HFFc6 (cell line): ENCODE results near the gene ACVR2B. TPM values are rescaled to one million over a fixed set of nuclear protein-coding genes. Genes with fewer than 3 reads are reported as not detected.

Experiments
- DNase-seq: peaks from one replicate; pipeline ENCODE4 v3.0.0-alpha.2; 2018
- H3K27ac Mint-ChIP-seq: 2 replicates; pipeline ENCODE4 v1.8.0; 2020; ENCODE audit warnings: mild to moderate bottlenecking, mixed read lengths
- H3K27me3 Mint-ChIP-seq: 2 replicates; pipeline ENCODE4 v1.8.0; 2021; ENCODE audit warnings: mild to moderate bottlenecking, moderate library complexity, mixed read lengths; ENCODE audit not compliant: insufficient read depth
- H3K36me3 Mint-ChIP-seq: 2 replicates; pipeline ENCODE4 v1.8.0; 2021; ENCODE audit warnings: low read depth, mixed read lengths
- H3K4me1 Mint-ChIP-seq: 2 replicates; pipeline ENCODE4 v1.8.0; 2020; ENCODE audit warnings: low read depth, mixed read lengths
- H3K4me3 Mint-ChIP-seq: 2 replicates; pipeline ENCODE4 v1.8.0; 2020; ENCODE audit warnings: mild to moderate bottlenecking, moderate library complexity, mixed read lengths
- H3K9me3 Mint-ChIP-seq: 2 replicates; pipeline ENCODE4 v1.8.0; 2020; ENCODE audit warnings: mild to moderate bottlenecking, mixed read lengths
- CTCF ChIP-seq: fragments of 200-600 bp; sonication (generic); IDR thresholded peaks from 2 replicates; pipeline ENCODE4 v1.5.0; 2021; ENCODE audit warnings: antibody characterized with exemption, mild to moderate bottlenecking
- total RNA-seq, 6 experiments: library from RNA; stranded (reverse); fragmentation: NEBNext Ultra II Directional; extraction: Animal tissue kit (Norgen Biotek cat#: 25700); gene quantifications; 2 replicates in 1 of 6; 3 replicates in 5 of 6; pipeline ENCODE4 v1.2.3, GENCODE V29; 2021

The ACVR2B gene
- total RNA-seq, 6 experiments from 2014 or later: 1.1 to 1.6 (median 1.3) TPM

GRCh38 chr3:38458796-38459498 is 5.3 kb downstream of the ACVR2B start:
- H3K4me3 Mint-ChIP-seq: no peak overlapping the region
- no peak for DNase-seq

GRCh38 chr3:38459499-38460048 is 5.9 kb downstream of the ACVR2B start:
- H3K27me3 Mint-ChIP-seq: no peaks in the 10 kb centered on the region; the same call in 1 of the 2 replicates
- no peak overlapping the region for H3K4me3 Mint-ChIP-seq
- TF ChIP-seq CTCF: no peak
- no peak for DNase-seq
- H3K27ac Mint-ChIP-seq: no peak overlapping the region
- H3K9me3 Mint-ChIP-seq: no peaks in the 10 kb centered on the region
- H3K36me3 Mint-ChIP-seq: no peaks in the 10 kb centered on the region
- peaks cover 1% of the 10 kb centered on the region; the same call in 1 of the 2 replicates for H3K4me1 Mint-ChIP-seq

More at GRCh38 chr3:38458796-38459498, 5.3 kb downstream of the ACVR2B start:
- no peaks in the 10 kb centered on the region for H3K9me3 Mint-ChIP-seq
- H3K27ac Mint-ChIP-seq: no peak overlapping the region
- peaks cover 5% of the 10 kb centered on the region; the same call in 1 of the 2 replicates for H3K4me1 Mint-ChIP-seq
- H3K27me3 Mint-ChIP-seq: no peaks in the 10 kb centered on the region; the same call in 1 of the 2 replicates
- TF ChIP-seq CTCF: no peak
- H3K36me3 Mint-ChIP-seq: no peaks in the 10 kb centered on the region

- H3K36me3 Mint-ChIP-seq: no peaks in the 10 kb centered on the region
- TF ChIP-seq CTCF: no peak
- no peaks in the 10 kb centered on the region for H3K9me3 Mint-ChIP-seq
- no peaks in the 10 kb centered on the region; the same call in 1 of the 2 replicates for H3K27me3 Mint-ChIP-seq
- H3K4me3 Mint-ChIP-seq: no peak overlapping the region
- no peak overlapping the region for H3K27ac Mint-ChIP-seq
- no peak for DNase-seq
- no peaks in the 10 kb centered on the region for H3K4me1 Mint-ChIP-seq
Observed at GRCh38 chr3:38460377-38461270, 6.9 kb downstream of the ACVR2B start.

- Mint-ChIP-seq H3K27me3 (peaks cover 1% of the 10 kb centered on the region), H3K36me3 (peaks cover 18% of the 10 kb centered on the region), H3K27ac (no peak overlapping the region), H3K9me3 (peaks cover 16% of the 10 kb centered on the region), H3K4me3 (no peak overlapping the region), H3K4me1 (peaks cover 5% of the 10 kb centered on the region; the same call in 1 of the 2 replicates)
- no peak for DNase-seq
- no peak for TF ChIP-seq CTCF
Observed at GRCh38 chr3:38465588-38466154, 12.0 kb downstream of the ACVR2B start.

GRCh38 chr3:38468765-38469164 is 15.1 kb downstream of the ACVR2B start:
- no peak for TF ChIP-seq CTCF
- H3K9me3 Mint-ChIP-seq: peaks cover 16% of the 10 kb centered on the region
- no peak overlapping the region for H3K27ac Mint-ChIP-seq
- no peak overlapping the region for H3K4me3 Mint-ChIP-seq
- DNase-seq: no peak
- peaks cover 18% of the 10 kb centered on the region for H3K36me3 Mint-ChIP-seq
- peaks cover 3% of the 10 kb centered on the region for H3K27me3 Mint-ChIP-seq
- peaks cover 5% of the 10 kb centered on the region; the same call in 1 of the 2 replicates for H3K4me1 Mint-ChIP-seq
